Measurements from ENCODE around the gene CYP8B1. TPM values are rescaled to one million over a fixed set of nuclear protein-coding genes. Genes with fewer than 3 reads are reported as not detected.

Gene CYP8B1
- total and polyA plus RNA-seq, 2 experiments from 2014 or later = not detected

- no peak overlapping the region for H3K4me3 ChIP-seq
Measured at GRCh38 chr3:42871592-42872196, 4.0 kb downstream of the CYP8B1 start.

DNA sequence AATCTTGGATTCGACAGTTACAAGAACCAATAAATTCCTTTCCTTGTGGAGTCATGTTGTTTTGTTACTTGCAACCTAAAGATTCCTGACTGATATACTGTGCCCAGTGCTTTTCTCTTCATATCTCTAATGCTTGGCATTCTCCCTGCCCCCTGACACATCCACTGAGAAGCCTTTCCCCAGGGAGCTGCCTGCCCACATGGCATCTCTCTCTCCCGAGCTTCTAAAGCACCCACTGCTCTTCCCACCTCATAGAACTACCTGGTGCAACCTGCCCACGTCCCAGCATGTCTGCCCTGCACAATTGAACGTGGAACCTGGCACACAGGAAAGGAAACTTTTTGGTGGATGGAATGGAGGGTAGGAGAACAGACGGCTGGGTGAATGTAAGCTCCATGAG lies 6.8 kb downstream of the CYP8B1 start:
- H3K9me2 ChIP-seq (ENCODE audit: insufficient read depth) = no peaks in the 10 kb centered on the region
- H3K27ac ChIP-seq = no peak overlapping the region
- no peak overlapping the region for H3K4me3 ChIP-seq
- no peaks in the 10 kb centered on the region for H3K4me1 ChIP-seq (ENCODE audit: insufficient read depth)
- no peak for TF ChIP-seq EZH2phosphoT487 (IDR thresholded peaks at IDR 0.05; ENCODE audit: insufficient read depth, low read depth)
- no peak for TF ChIP-seq EZH2 (IDR thresholded peaks at IDR 0.05; ENCODE audit: insufficient read depth, poor library complexity, severe bottlenecking)
- H3K4me2 ChIP-seq (ENCODE audit: unreplicated experiment) = no peak overlapping the region
- no peaks in the 10 kb centered on the region for H4K20me1 ChIP-seq (ENCODE audit: insufficient read depth)
- no peaks in the 10 kb centered on the region for H3K36me3 ChIP-seq (ENCODE audit: low read depth)
- in situ Hi-C loops (cut with MboI) = no loop called here
- 0 out of 2 replicates have a peak, but pooled peaks cover 9% of the 10 kb centered on the region for H3K27me3 ChIP-seq (replicated peaks; ENCODE audit: insufficient read depth)
- no peaks in the 10 kb centered on the region for H3F3A ChIP-seq (ENCODE audit: insufficient read depth)
- H3K9ac ChIP-seq = no peak overlapping the region
- H3K79me2 ChIP-seq (ENCODE audit: insufficient read depth) = no peaks in the 10 kb centered on the region
- 41 to 51% methylated on average over 5 of the region's 5 CpGs for WGBS, 2 experiments (ENCODE audit: low coverage in 1 of 2, low lambda C conversion rate in 2 of 2, missing lambda C conversion rate in 2 of 2)
- H2AFZ ChIP-seq = no peak overlapping the region
- H3K9me3 ChIP-seq (ENCODE audit: low read depth) = no peaks in the 10 kb centered on the region
- no peak for DNase-seq

More at GRCh38 chr3:42871592-42872196, 4.0 kb downstream of the CYP8B1 start:
- no peaks in the 10 kb centered on the region for H3K9me2 ChIP-seq (ENCODE audit: insufficient read depth)
- H3K4me1 ChIP-seq (ENCODE audit: insufficient read depth) = no peaks in the 10 kb centered on the region
- no peaks in the 10 kb centered on the region for H3K36me3 ChIP-seq (ENCODE audit: low read depth)
- H3K27ac ChIP-seq = no peak overlapping the region
- 34 to 54% methylated on average over 5 of the region's 5 CpGs for WGBS, 2 experiments (ENCODE audit: low coverage in 1 of 2, low lambda C conversion rate in 2 of 2, missing lambda C conversion rate in 2 of 2)
- no peak overlapping the region for H2AFZ ChIP-seq
- no peak for TF ChIP-seq EZH2 (IDR thresholded peaks at IDR 0.05; ENCODE audit: insufficient read depth, poor library complexity, severe bottlenecking)
- no peak for TF ChIP-seq EZH2phosphoT487 (IDR thresholded peaks at IDR 0.05; ENCODE audit: insufficient read depth, low read depth)
- H3F3A ChIP-seq (ENCODE audit: insufficient read depth) = no peaks in the 10 kb centered on the region
- H4K20me1 ChIP-seq (ENCODE audit: insufficient read depth) = no peaks in the 10 kb centered on the region
- H3K79me2 ChIP-seq (ENCODE audit: insufficient read depth) = no peaks in the 10 kb centered on the region
- 0 out of 2 replicates have a peak, but pooled peaks cover 10% of the 10 kb centered on the region for H3K27me3 ChIP-seq (replicated peaks; ENCODE audit: insufficient read depth)
- no peak overlapping the region for H3K9ac ChIP-seq
- H3K4me2 ChIP-seq (ENCODE audit: unreplicated experiment) = no peak overlapping the region
- no peaks in the 10 kb centered on the region for H3K9me3 ChIP-seq (ENCODE audit: low read depth)
- DNase-seq = no peak
- in situ Hi-C loops (cut with MboI) = no loop called here

- TF ChIP-seq EZH2 (IDR thresholded peaks at IDR 0.05; ENCODE audit: insufficient read depth, poor library complexity, severe bottlenecking) (no peak), EZH2phosphoT487 (IDR thresholded peaks at IDR 0.05; ENCODE audit: insufficient read depth, low read depth) (no peak)
- Histone ChIP-seq H3K4me3 (no peak overlapping the region), H3F3A (ENCODE audit: insufficient read depth) (no peaks in the 10 kb centered on the region), H4K20me1 (ENCODE audit: insufficient read depth) (no peaks in the 10 kb centered on the region), H3K4me1 (ENCODE audit: insufficient read depth) (no peaks in the 10 kb centered on the region), H2AFZ (no peak overlapping the region), H3K79me2 (ENCODE audit: insufficient read depth) (no peaks in the 10 kb centered on the region), H3K27me3 (replicated peaks; ENCODE audit: insufficient read depth) (peaks cover 5% of the 10 kb centered on the region; the same call in 1 of the 2 replicates), H3K9me3 (ENCODE audit: low read depth) (no peaks in the 10 kb centered on the region), H3K4me2 (ENCODE audit: unreplicated experiment) (no peak overlapping the region), H3K9me2 (ENCODE audit: insufficient read depth) (no peaks in the 10 kb centered on the region), H3K9ac (no peak overlapping the region), H3K36me3 (ENCODE audit: low read depth) (no peaks in the 10 kb centered on the region), H3K27ac (no peak overlapping the region)
- in situ Hi-C loops (cut with MboI) = no loop called here
- 67 to 70% methylated on average over 7 of the region's 7 CpGs for WGBS, 2 experiments (ENCODE audit: low coverage in 1 of 2, low lambda C conversion rate in 2 of 2, missing lambda C conversion rate in 2 of 2)
- no peak for DNase-seq
Measured at GRCh38 chr3:42867138-42867537, 8.5 kb downstream of the CYP8B1 start.

- Histone ChIP-seq H3K4me3 (no peak overlapping the region), H3K27me3 (replicated peaks; ENCODE audit: insufficient read depth) (peaks cover 13% of the 10 kb centered on the region), H3K9ac (no peak overlapping the region), H3K4me1 (ENCODE audit: insufficient read depth) (no peaks in the 10 kb centered on the region), H3K79me2 (ENCODE audit: insufficient read depth) (no peaks in the 10 kb centered on the region), H3K36me3 (ENCODE audit: low read depth) (no peaks in the 10 kb centered on the region), H3F3A (ENCODE audit: insufficient read depth) (no peaks in the 10 kb centered on the region), H4K20me1 (ENCODE audit: insufficient read depth) (no peaks in the 10 kb centered on the region), H3K4me2 (ENCODE audit: unreplicated experiment) (no peak overlapping the region), H3K27ac (no peak overlapping the region), H3K9me2 (ENCODE audit: insufficient read depth) (no peaks in the 10 kb centered on the region), H3K9me3 (ENCODE audit: low read depth) (no peaks in the 10 kb centered on the region), H2AFZ (no peak overlapping the region)
- DNase-seq = no peak
- in situ Hi-C loops (cut with MboI) = no loop called here
- no peak for TF ChIP-seq EZH2 (IDR thresholded peaks at IDR 0.05; ENCODE audit: insufficient read depth, poor library complexity, severe bottlenecking)
- no peak for TF ChIP-seq EZH2phosphoT487 (IDR thresholded peaks at IDR 0.05; ENCODE audit: insufficient read depth, low read depth)
- 77 to 80% methylated on average over 8 of the region's 8 CpGs for WGBS, 2 experiments (ENCODE audit: low coverage in 1 of 2, low lambda C conversion rate in 2 of 2, missing lambda C conversion rate in 2 of 2)
Measured at GRCh38 chr3:42865256-42865655, 10.4 kb downstream of the CYP8B1 start.
